Measurements from ENCODE around the gene IL23A. TPM values are rescaled to one million over a fixed set of nuclear protein-coding genes. Genes with fewer than 3 reads are reported as not detected.
"Not testable (repeated sequence)": the region's sequence is repeated elsewhere in the genome, so short reads cannot be mapped to it uniquely, and the experiment has no call there.

Gene IL23A
- total RNA-seq, 1 experiment from 2014 or later: not detected

DNA sequence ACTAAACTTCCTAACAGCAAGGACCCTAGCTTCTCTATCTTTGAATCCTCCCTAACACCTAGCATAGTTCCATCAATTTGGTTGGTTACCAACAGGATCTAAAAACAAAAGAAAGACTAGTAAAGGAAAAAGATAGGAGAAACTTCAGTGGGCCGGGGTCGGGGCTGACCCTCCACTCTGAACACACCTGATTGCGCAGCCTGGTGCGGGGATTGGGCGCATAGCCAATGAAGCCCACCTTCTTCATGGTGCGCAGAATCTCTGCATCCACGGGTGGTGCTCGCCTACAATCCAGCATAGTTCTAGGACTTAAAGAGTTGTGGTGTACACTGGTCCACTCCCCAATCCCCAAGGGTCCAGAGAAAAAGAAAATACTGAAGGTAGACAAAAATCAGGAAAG lies 12.6 kb upstream of the IL23A start:
- DNase-seq (ENCODE audit: low spot score): no peak

DNA sequence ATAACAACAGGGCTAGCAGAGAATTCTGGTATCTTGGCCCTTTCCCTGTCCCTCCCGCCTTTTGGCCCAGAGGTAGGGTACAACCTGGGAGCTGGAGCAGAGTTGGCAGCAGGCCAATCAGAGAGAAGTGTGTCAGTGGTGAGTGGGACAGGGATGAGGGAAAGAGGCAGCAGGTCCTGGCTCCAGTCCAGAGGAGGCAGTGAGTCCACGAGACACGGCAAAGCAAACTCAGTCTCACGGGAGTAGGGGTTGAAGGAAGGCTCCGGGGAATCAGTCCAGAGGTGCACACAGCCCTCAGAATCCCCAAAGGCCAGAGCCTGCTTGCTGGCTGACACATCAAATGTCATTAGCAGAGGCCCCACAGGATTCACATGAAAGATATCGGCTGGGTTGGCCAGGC lies 12.2 kb upstream of the IL23A start:
- DNase-seq (ENCODE audit: low spot score): no peak

- no peak for DNase-seq (ENCODE audit: low spot score)
These were observed 7.7 kb upstream of the IL23A start for GRCh38 chr12:56330936-56331490.

GRCh38 chr12:56332512-56333196 lies 6.0 kb upstream of the IL23A start:
- DNase-seq (ENCODE audit: low spot score): no peak

DNA sequence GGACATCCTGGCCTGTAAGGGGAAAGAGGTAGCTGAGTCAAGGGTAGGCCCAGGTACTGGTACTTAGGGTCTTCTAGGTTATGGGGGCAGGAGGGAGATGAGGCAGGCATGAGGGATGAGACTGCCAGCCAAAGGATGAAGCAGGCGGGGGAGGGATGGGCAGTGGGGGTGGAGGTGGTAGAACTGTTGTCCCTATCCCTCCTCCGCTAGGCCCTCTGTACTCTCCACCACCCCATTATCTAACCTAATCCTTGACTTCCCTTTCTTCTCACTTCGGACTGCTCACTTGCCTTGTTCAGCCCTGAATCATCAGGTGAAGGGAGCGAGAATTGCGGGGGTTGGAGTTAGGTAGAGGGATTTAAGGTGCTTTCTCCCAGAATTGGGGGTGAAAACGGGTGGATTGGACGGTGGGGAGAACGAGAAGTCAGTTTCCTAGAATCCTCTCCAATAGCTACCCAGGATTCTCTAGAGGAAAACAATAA lies 5.4 kb upstream of the IL23A start:
- DNase-seq (ENCODE audit: low spot score): no peak

DNA sequence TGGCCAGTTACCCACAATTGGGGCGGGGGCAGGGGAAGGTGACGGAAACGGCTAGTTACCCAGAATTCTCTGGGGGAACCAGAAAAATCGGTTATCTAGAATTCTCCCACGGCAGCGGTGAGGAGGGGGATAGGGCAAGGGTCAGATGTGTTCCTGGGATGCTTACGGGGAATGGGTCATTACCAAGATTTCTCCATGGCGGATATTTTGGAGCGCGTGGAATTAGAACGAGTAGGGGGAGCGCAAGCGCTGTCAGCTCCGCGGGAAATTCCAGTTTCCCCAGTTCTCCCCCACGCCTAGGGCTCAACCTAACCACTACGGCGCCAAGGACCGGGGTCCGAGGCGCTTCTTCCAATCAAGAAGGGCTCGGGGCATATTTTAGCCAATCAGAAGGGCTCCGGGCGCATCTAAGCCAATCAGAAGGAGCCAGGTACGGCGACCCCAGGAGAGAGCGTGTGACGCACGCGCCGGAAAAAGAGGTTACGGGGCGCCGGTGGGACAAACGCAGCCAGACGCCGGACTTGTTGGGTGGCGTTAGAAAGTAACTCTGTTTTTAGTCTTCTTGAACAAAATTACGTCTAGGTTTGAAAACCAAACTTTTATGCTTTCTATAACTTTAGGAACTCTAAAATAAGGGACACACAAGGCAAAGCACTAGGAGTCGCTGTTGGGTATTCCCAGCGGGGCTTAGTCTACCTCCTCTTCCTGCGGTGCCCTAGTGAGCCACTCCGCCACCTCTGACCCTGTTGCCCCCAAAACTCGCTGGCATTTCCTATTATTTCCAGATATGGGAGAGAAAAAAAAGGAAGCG lies 4.8 kb upstream of the IL23A start, which contains the start of gene PAN2:
Gene PAN2 (minus strand): TSS at position 322 of the 811 bp plus-strand sequence. CDS start 906 bp downstream, outside the sequence.
- DNase-seq (ENCODE audit: low spot score): peak; percentile 94

DNA sequence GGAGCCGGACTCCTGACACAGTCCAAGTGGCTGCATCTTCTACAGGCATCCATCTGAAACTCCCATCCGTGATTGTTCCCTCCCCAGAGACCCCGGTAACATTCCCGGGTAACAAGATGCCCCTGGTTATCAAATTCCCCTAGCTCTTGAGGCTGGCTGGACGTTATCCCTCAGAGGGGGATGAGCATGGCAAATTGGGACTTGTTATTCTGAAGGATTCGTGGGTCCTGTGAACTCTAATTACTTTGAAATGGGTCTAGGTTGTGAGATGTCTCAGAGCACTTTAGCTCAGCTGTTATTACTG lies 4.2 kb upstream of the IL23A start:
- DNase-seq (ENCODE audit: low spot score): no peak

GRCh38 chr12:56335527-56335926 lies 3.2 kb upstream of the IL23A start:
- not testable (repeated sequence) for DNase-seq (ENCODE audit: low spot score)

DNA sequence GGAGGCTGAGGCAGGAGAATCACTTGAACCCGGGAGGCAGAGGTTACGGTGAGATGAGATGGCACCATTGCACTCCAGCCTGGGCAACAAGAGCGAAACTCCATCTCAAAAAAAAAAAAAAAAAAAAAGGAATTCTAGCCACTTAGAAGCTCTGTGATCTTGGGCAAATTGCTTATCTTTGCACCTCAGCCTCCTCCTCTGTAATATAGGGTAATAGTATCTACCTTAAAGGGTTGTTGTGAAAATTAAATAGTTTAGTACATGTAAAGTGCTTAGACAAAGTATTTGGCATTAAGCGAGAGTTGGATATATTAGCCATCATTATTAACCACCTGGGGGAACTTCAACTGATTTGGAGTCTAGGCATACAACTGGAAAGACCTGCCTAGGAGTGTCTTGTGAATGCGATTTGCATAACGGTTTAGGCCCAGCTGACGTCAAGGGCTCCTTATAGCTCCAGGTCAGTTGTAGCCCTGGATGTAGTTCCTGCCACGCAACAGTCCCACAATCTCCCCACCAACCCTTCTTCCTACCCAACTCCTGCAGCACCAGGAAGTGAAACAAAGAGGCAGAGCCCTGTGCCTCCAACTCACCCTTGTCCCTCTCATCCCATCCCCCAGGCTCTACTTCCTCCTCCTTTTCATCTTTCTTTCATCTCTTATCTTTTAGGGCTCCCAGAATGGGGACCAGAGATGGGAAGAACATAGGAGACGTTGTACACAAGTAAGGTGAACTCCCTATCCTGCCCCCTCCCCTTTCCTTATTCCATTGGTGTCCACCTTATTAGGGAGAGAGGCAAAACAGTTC lies 2.1 kb upstream of the IL23A start:
- no peak for DNase-seq (ENCODE audit: low spot score)

DNA sequence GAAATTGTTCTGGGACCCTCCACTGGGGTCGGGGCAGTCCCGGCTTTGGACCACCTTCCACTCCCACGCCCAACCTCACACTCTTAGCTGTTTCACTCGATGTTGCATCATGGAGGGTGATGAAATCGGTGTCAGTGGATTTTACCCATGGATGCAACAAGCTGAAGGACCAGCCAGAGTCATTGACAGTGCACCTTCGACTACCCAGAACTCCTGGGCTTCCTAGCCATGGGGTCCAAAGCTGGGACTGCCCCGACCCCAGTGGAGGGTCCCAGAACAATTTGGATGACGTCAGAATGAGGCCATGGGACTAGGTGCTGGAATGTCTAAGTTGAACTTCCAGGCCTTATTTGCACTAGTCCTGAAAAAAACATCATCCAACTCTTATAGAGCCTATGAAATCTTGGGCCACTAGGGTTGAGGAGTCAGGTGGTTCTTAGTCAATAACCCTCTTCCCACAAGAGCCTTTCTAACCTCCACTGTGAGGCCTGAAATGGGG lies 882 bp upstream of the IL23A start:
- no peak for DNase-seq (ENCODE audit: low spot score)

DNA sequence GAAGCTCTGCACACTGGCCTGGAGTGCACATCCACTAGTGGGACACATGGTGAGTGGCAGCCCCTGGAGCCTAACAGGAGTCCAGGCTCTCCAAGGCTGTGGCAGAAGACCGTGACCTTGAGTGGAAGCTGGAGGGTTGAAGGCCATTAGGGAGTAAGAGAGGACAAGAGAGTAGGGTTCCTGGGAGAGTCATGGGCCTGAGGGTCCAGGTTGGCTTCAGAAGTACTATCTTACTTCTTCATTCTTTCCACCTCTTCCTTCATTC lies 406 bp downstream of the IL23A start:
- no peak for DNase-seq (ENCODE audit: low spot score)

GRCh38 chr12:56341616-56342015 lies 2.9 kb downstream of the IL23A start:
- no peak for DNase-seq (ENCODE audit: low spot score)

GRCh38 chr12:56342290-56342689 lies 3.6 kb downstream of the IL23A start:
- DNase-seq (ENCODE audit: low spot score): not testable (repeated sequence)

GRCh38 chr12:56346675-56347074 lies 8.0 kb downstream of the IL23A start:
- no peak for DNase-seq (ENCODE audit: low spot score)

GRCh38 chr12:56347255-56347654 lies 8.6 kb downstream of the IL23A start:
- DNase-seq (ENCODE audit: low spot score): not testable (repeated sequence)

- no peak for DNase-seq (ENCODE audit: low spot score)
These were observed 10.1 kb downstream of the IL23A start for GRCh38 chr12:56348776-56349175.

- no peak for DNase-seq (ENCODE audit: low spot score)
These were observed 12.0 kb downstream of the IL23A start for GRCh38 chr12:56350662-56351061.

DNA sequence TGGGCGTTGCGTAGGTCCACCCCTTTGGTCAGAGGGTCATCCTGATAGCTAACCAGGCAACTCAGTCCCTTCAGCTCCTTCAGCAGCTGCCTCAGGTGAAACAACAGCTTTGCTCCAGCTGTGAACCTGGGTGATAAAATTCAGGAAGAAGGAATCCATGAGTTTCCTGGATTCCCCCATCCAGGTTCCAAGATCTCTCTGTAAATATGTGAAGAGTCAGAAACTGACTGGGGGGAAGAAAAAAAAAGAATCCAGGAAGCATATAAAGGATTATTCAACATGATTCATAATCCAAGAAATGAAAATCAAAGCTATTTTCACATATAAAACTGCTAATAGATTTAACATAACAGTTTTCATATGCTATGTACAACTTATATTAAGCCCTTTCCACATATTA lies 12.6 kb downstream of the IL23A start:
- no peak for DNase-seq (ENCODE audit: low spot score)

DNA sequence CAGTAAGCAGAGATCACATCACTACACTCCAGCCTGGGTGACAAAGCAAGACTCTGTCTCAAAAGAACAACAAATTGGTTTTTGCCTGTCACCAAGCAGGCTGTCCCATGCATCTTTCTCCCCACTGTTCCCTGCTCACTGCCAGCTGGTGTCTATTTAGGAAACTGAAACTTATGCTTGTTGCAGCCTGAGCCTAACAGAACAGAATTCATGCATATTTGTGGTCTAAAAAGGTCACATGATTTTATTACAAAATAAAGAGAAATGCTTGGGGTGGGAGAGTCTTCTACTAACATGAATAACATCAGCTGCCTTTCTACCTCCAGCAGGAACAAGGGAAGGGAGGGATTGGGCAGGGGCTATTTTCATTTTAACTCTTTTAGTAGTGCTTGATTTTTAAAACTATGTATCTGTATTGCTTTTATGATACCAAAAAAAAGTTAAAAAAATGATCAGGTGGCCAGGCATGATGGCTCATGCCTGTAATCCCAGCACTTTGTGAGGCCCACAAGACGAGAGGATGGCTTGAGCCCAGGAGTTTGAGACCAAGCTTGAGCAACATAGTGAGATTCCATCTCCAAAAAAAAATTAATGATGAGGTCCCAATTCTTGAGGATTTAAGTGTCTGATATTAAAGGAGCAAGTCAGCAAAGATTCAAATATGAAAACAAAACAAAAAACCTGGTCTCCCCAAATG lies 20.3 kb downstream of the IL23A start:
- peak; percentile 82 for DNase-seq (ENCODE audit: low spot score)

DNA sequence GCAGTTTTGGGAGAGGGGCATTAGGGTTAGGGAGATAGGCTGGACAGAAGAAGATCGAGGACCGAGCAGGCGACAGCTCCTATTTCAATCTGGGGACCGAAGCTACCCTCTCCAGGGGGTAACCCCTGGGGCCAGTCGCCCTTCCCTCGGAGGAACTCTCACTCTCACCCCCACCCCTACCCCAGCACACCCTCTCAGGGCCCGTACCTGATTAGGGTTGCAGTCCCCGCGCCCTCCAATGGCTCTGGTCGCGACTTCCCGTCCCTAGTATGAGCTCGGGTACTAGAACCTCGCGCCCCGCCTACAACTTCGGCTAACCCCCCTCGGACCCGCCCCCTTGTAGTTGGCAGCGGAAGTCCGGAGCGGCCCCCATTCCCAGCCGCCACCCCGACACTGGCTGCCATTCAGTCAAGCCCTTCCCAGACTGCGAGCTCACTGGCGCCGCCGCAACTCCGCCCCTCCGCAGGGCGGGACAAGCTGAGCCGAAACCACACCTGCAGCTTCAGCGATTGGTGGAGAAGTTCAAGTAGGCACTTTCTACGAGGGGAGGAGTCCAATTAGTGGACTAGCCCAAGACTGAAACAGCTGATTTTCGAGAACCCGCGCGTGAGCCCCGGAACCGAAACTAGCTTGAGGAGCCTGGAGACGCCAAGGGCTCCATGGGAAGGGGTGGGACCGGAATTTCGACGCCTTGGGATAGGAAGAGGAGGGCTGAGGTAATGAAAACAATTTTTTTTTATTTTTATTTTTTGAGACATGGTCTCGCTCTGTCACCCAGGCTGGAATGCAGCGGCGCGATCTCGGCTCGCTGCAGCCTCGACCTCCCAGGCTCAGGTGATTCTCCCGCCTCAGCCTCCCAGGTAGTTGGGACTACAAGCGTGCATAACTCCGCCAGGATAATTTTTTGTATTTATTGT lies 21.4 kb downstream of the IL23A start, which contains the start of gene STAT2:
Gene STAT2 (minus strand): TSS at position 257 of the 917 bp plus-strand sequence. CDS start 3,536 bp downstream, outside the sequence.
- DNase-seq (ENCODE audit: low spot score): peak; percentile 100
